DOHH2 (cell line): ENCODE data around the gene TCN2.

ENCODE experiments used
- EZH2phosphoT487 ChIP-seq: fragments of 200-600 bp; sonication (generic); IDR thresholded peaks from 2 replicates; pipeline ENCODE4 v1.6.1; 2017; ENCODE audit warnings: borderline replicate concordance, mild to moderate bottlenecking, antibody characterized with exemption, low read length, moderate library complexity, mixed read lengths
- TF ChIP-seq, protein P1 (sequence below): fragments of 200-600 bp; sonication (generic); IDR thresholded peaks from one replicate; pipeline ENCODE4 v1.5.1; 2014; ENCODE audit warnings: antibody characterized with exemption, mild to moderate bottlenecking, low read depth, low read length; ENCODE audit not compliant: poor library complexity, severe bottlenecking

- TF ChIP-seq, protein P1, sequence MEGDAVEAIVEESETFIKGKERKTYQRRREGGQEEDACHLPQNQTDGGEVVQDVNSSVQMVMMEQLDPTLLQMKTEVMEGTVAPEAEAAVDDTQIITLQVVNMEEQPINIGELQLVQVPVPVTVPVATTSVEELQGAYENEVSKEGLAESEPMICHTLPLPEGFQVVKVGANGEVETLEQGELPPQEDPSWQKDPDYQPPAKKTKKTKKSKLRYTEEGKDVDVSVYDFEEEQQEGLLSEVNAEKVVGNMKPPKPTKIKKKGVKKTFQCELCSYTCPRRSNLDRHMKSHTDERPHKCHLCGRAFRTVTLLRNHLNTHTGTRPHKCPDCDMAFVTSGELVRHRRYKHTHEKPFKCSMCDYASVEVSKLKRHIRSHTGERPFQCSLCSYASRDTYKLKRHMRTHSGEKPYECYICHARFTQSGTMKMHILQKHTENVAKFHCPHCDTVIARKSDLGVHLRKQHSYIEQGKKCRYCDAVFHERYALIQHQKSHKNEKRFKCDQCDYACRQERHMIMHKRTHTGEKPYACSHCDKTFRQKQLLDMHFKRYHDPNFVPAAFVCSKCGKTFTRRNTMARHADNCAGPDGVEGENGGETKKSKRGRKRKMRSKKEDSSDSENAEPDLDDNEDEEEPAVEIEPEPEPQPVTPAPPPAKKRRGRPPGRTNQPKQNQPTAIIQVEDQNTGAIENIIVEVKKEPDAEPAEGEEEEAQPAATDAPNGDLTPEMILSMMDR: no peak
- TF ChIP-seq EZH2phosphoT487: no peak
Observed at GRCh38 chr22:30648825-30649224, 41.9 kb downstream of the TCN2 start.
